ENCODE data around the gene MALAT1. TPM values are rescaled to one million over a fixed set of nuclear protein-coding genes. Genes with fewer than 3 reads are reported as not detected.

MALAT1 gene
- total and polyA plus RNA-seq, 2 of the 13 experiments (the other 11 are each of a cell fraction or from before 2014, with no cell fraction given) = 143 to 1,237 TPM

DNA sequence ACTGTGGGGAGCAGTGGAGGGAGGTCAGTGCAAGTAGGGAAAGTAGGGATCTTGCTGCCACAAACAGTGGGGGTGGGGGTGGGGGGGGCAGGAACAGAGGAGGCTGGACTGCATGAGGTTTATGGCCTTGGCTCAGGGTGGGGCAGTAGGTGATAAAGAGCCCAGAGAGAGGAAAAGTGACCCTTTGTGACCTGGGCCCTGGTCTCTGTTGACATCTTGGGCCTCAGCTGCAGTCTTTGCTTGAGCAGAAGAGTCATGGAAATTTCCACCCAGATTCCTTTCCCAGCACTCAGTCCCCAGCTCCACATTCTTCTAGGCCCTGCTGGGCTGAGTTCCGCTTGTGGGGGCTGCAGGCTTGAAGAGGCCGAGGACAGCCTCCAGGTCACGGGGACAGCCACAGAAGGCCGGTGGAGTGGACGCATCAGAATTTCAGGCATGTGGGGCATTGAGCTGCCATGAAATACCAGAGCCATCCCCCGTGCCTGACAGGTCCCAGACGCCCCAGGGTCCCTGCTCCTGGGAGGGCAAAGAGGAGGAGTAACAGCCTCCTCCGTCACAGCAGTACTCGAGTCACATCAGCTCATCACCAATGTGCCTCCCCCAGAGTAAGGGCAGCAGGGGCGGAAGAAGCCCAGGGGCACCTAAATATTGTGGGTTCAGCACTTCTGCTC lies 9.7 kb upstream of the MALAT1 start (continued):
- TF ChIP-seq ZBTB37 (CRISPR knock-in tag; IDR thresholded peaks at IDR 0.05) (no peak), RBM39 (IDR thresholded peaks at IDR 0.05; ENCODE audit: low read depth, low read length, poor library complexity, severe bottlenecking) (peak; percentile 68), ZNF678 (CRISPR knock-in tag; IDR thresholded peaks at IDR 0.05) (no peak), RORA (CRISPR knock-in tag; IDR thresholded peaks at IDR 0.05) (no peak), SNAPC2 (CRISPR knock-in tag; IDR thresholded peaks at IDR 0.05) (0 out of 2 replicates have a peak, but pooled peaks have one; percentile 35), PTBP1 (IDR thresholded peaks at IDR 0.05; ENCODE audit: low read depth, low read length, poor library complexity, severe bottlenecking) (peak; percentile 52), NFKBIZ (CRISPR knock-in tag; IDR thresholded peaks at IDR 0.05) (no peak), AHR (CRISPR knock-in tag; IDR thresholded peaks at IDR 0.05) (0 out of 2 replicates have a peak, but pooled peaks have one; percentile 27), ATRX (CRISPR knock-in tag; IDR thresholded peaks at IDR 0.05; ENCODE audit: borderline replicate concordance) (no peak), ZNF709 (CRISPR knock-in tag; IDR thresholded peaks at IDR 0.05) (peak; percentile 18; the same call in 1 of the 2 replicates), ISL2 (CRISPR knock-in tag; IDR thresholded peaks at IDR 0.05) (peak; percentile 34; the same call in 1 of the 2 replicates), NFAT5 (CRISPR knock-in tag; IDR thresholded peaks at IDR 0.05) (peak; percentile 82; the same call in 1 of the 2 replicates), CBFB (CRISPR knock-in tag; IDR thresholded peaks at IDR 0.05) (peak; percentile 35; the same call in 1 of the 2 replicates), PAF1 (CRISPR knock-in tag; IDR thresholded peaks at IDR 0.05) (no peak)
- TF ChIP-seq, protein P1, sequence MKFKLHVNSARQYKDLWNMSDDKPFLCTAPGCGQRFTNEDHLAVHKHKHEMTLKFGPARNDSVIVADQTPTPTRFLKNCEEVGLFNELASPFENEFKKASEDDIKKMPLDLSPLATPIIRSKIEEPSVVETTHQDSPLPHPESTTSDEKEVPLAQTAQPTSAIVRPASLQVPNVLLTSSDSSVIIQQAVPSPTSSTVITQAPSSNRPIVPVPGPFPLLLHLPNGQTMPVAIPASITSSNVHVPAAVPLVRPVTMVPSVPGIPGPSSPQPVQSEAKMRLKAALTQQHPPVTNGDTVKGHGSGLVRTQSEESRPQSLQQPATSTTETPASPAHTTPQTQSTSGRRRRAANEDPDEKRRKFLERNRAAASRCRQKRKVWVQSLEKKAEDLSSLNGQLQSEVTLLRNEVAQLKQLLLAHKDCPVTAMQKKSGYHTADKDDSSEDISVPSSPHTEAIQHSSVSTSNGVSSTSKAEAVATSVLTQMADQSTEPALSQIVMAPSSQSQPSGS (CRISPR knock-in tag; IDR thresholded peaks at IDR 0.05) = peak; percentile 7; the same call in 1 of the 2 replicates
- TF ChIP-seq, protein P2, sequence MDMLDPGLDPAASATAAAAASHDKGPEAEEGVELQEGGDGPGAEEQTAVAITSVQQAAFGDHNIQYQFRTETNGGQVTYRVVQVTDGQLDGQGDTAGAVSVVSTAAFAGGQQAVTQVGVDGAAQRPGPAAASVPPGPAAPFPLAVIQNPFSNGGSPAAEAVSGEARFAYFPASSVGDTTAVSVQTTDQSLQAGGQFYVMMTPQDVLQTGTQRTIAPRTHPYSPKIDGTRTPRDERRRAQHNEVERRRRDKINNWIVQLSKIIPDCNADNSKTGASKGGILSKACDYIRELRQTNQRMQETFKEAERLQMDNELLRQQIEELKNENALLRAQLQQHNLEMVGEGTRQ (IDR thresholded peaks at IDR 0.05; ENCODE audit: low read depth, low read length) = peak; percentile 18; the same call in 1 of the 2 replicates
- TF ChIP-seq, protein P2 (CRISPR knock-in tag; IDR thresholded peaks at IDR 0.05; ENCODE audit: borderline replicate concordance) = peak; percentile 73
- TF ChIP-seq, protein P3, sequence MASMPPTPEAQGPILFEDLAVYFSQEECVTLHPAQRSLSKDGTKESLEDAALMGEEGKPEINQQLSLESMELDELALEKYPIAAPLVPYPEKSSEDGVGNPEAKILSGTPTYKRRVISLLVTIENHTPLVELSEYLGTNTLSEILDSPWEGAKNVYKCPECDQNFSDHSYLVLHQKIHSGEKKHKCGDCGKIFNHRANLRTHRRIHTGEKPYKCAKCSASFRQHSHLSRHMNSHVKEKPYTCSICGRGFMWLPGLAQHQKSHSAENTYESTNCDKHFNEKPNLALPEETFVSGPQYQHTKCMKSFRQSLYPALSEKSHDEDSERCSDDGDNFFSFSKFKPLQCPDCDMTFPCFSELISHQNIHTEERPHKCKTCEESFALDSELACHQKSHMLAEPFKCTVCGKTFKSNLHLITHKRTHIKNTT (CRISPR knock-in tag; IDR thresholded peaks at IDR 0.05) = no peak

Data from HepG2 (cell line).